Neural crest cell (in vitro differentiated cells): ENCODE data around the gene HENMT1. TPM values are rescaled to one million over a fixed set of nuclear protein-coding genes. Genes with fewer than 3 reads are reported as not detected.

Source experiments
- DNase-seq: peaks from one replicate; pipeline ENCODE4 v3.0.0; 2021; ENCODE audit warnings: low read depth, mixed read lengths, low spot score
- H3K27ac Mint-ChIP-seq: one replicate; pipeline ENCODE4 v1.8.0; 2021; ENCODE audit warnings: mild to moderate bottlenecking, mixed read lengths; ENCODE audit not compliant: unreplicated experiment
- H3K27me3 Mint-ChIP-seq: 2 replicates; pipeline ENCODE4 v1.8.0; 2021; ENCODE audit warnings: low read depth, mild to moderate bottlenecking, mixed read lengths
- H3K36me3 Mint-ChIP-seq: 2 replicates; pipeline ENCODE4 v1.8.0; 2021; ENCODE audit warnings: low read depth, mild to moderate bottlenecking, mixed read lengths
- H3K4me1 Mint-ChIP-seq: 2 replicates; pipeline ENCODE4 v1.8.0; 2021; ENCODE audit warnings: mixed read lengths
- H3K4me3 Mint-ChIP-seq: one replicate; pipeline ENCODE4 v1.8.0; 2021; ENCODE audit warnings: mild to moderate bottlenecking, mixed read lengths
- H3K9me3 Mint-ChIP-seq: 2 replicates; pipeline ENCODE4 v1.8.0; 2021; ENCODE audit warnings: mixed read lengths
- total RNA-seq: library from RNA; stranded (reverse); gene quantifications from 2 replicates; pipeline ENCODE4 v1.2.1, GENCODE V29; 2021
- TF ChIP-seq, protein P1 (sequence below): fragments of 200-600 bp; sonication (generic); conservative IDR thresholded peaks from 2 replicates; pipeline ENCODE4 v1.5.0; 2021; ENCODE audit warnings: antibody characterized with exemption, mild to moderate bottlenecking

The HENMT1 gene
- total RNA-seq, 1 donor from 2014 or later = 9.0 TPM

DNA sequence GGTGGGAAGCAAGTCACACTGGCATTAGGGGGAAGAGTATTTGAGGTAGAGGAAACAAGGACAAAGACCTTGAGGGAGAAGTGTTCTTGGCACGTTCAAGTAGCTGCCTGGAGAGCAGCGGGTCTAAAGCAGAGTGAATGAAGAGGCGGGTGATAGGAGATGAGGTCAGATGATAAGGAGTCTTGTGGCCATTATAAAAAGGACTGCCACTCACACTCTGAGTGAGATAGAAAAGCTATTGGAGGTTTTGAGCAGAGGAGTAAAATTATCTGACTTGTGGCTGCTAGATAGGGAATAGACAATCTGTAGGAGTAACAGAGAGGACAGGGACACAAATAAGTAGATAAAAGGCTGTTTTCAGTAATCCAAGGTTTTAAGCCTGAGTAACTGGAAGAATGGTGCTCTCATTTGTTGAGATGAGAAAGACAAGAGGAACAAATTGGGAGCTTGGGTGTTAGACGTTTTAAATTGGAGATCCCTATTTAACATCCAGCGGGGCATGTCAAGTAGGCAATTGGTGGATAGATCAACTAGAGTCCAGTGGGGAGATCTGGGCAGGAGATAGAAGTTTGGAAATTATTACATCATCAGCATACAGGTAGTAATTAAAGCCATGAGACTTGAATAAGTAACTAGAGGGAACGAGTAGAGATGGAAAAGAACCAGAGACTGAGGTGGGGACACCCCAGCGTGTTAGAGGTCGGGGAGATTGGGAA is 43.7 kb downstream of the HENMT1 start:
- Mint-ChIP-seq H3K4me1 (no peaks in the 10 kb centered on the region), H3K4me3 (no peak overlapping the region), H3K27ac (no peak overlapping the region), H3K36me3 (no peaks in the 10 kb centered on the region), H3K27me3 (no peaks in the 10 kb centered on the region), H3K9me3 (no peaks in the 10 kb centered on the region)
- DNase-seq = no peak
- TF ChIP-seq, protein P1, sequence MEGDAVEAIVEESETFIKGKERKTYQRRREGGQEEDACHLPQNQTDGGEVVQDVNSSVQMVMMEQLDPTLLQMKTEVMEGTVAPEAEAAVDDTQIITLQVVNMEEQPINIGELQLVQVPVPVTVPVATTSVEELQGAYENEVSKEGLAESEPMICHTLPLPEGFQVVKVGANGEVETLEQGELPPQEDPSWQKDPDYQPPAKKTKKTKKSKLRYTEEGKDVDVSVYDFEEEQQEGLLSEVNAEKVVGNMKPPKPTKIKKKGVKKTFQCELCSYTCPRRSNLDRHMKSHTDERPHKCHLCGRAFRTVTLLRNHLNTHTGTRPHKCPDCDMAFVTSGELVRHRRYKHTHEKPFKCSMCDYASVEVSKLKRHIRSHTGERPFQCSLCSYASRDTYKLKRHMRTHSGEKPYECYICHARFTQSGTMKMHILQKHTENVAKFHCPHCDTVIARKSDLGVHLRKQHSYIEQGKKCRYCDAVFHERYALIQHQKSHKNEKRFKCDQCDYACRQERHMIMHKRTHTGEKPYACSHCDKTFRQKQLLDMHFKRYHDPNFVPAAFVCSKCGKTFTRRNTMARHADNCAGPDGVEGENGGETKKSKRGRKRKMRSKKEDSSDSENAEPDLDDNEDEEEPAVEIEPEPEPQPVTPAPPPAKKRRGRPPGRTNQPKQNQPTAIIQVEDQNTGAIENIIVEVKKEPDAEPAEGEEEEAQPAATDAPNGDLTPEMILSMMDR = no peak

DNA sequence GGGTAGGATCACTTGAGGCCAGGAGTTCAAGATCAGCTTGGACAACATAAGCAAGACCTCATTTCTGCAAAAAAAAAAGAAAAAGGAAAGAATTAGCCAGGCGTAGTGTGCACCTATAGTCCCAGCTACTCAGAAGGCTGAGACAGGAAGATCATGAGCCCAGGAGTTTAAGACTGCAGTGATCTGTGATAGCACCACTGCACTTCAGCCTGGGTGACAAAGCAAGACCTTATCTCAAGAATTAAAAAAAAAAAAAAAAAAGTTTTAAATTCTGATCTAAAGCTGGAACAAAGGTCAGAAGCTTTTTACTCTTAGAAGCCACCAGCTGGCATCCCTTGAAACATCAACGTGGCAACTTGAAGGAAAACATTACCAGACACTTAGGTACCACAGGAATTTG is 45.3 kb downstream of the HENMT1 start:
- Mint-ChIP-seq H3K4me3 (no peak overlapping the region), H3K27me3 (no peaks in the 10 kb centered on the region), H3K27ac (no peak overlapping the region), H3K36me3 (no peaks in the 10 kb centered on the region), H3K9me3 (no peaks in the 10 kb centered on the region), H3K4me1 (no peaks in the 10 kb centered on the region)
- DNase-seq = no peak
- TF ChIP-seq, protein P1 = no peak

DNA sequence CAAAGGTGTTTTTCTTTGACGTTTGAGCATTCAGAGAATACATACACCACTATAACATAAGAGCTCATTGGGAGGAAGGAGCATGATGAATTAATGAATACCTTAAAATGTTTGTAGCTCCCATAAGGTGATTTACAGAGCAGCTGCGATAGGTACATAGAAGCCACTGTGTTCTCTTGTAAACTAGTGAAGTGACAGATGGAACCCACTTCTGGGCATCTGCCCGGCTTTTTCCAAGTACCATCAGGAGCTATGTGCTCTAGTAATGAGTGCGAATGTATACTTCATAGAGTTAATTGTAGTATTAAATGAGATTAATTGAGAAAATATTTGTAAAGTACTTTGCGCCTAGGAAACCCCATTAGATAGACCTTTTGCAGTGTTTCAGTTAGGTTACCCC is 48.4 kb downstream of the HENMT1 start:
- H3K36me3 Mint-ChIP-seq = no peaks in the 10 kb centered on the region
- H3K27me3 Mint-ChIP-seq = no peaks in the 10 kb centered on the region
- DNase-seq = no peak
- TF ChIP-seq, protein P1 = no peak
- H3K9me3 Mint-ChIP-seq = no peaks in the 10 kb centered on the region
- no peak overlapping the region for H3K27ac Mint-ChIP-seq
- no peaks in the 10 kb centered on the region for H3K4me1 Mint-ChIP-seq
- no peak overlapping the region for H3K4me3 Mint-ChIP-seq

DNA sequence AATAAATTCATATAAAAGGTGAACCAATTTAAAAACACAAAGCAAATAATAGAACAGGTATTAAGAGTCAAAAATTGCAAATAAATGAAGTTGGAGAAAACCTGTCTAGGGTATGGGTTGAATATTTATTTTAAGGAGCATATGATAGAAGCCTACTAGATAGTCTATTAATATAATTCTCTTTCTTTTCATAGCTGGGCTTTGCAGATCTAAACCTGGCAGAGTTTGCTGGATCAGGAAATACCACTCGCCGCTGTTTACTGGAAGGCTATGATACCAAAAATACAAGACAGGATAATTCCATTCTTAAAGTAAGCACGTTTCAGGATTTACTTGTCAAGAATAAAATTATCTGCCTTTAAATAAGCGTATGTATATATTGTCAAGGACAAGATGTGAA is 48.9 kb downstream of the HENMT1 start:
- Mint-ChIP-seq H3K4me3 (no peak overlapping the region), H3K27me3 (no peaks in the 10 kb centered on the region), H3K4me1 (no peaks in the 10 kb centered on the region), H3K36me3 (no peaks in the 10 kb centered on the region), H3K27ac (no peak overlapping the region), H3K9me3 (no peaks in the 10 kb centered on the region)
- TF ChIP-seq, protein P1 = no peak
- no peak for DNase-seq

DNA sequence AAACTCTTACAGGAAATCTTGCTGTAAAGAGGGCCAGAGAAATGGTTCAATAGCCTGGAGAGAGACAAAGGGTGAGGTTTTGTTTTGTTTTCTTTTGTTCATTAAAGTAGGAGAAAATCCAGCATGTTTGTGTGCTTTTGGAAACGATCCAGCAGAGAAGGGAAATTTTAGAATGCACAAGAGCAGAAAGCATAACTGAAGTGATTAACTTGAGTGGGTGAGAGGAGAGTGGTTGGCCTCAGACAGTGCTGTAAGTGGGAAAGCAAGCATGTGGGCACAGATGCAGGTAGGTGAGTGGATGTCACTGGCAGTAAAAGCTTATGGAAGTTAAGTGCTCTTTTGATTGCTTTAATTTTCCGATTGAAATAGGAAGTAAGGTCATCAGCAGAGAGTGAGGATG is 50.8 kb downstream of the HENMT1 start:
- Mint-ChIP-seq H3K27ac (no peak overlapping the region), H3K9me3 (no peaks in the 10 kb centered on the region), H3K4me3 (no peak overlapping the region), H3K36me3 (no peaks in the 10 kb centered on the region), H3K4me1 (no peaks in the 10 kb centered on the region), H3K27me3 (no peaks in the 10 kb centered on the region)
- TF ChIP-seq, protein P1 = no peak
- DNase-seq = no peak
